H9 (cell line): ENCODE data around the gene KCNIP3. TPM values are rescaled to one million over a fixed set of nuclear protein-coding genes. Genes with fewer than 3 reads are reported as not detected.

Experiments used
- DNase-seq: peaks from one replicate; pipeline ENCODE4 v3.0.0-alpha.2; 2017
- H2AFZ ChIP-seq: one replicate; pipeline ENCODE4 v1.6.1; 2013; ENCODE audit warnings: mild to moderate bottlenecking, low read length, control low read depth, moderate library complexity
- H2AK5ac ChIP-seq: 2 replicates; pipeline ENCODE4 v1.6.1; 2013; ENCODE audit warnings: low read length, control low read depth, mixed read lengths; ENCODE audit not compliant: insufficient read length
- H2BK120ac ChIP-seq: one replicate; pipeline ENCODE4 v1.6.1; 2013; ENCODE audit warnings: low read depth, mild to moderate bottlenecking, low read length, control low read depth, inconsistent platforms; ENCODE audit not compliant: poor library complexity, severe bottlenecking
- H2BK12ac ChIP-seq: 2 replicates; pipeline ENCODE4 v1.6.1; 2013; ENCODE audit warnings: low read length, control low read depth, mixed read lengths, low read depth; ENCODE audit not compliant: insufficient read length
- H2BK15ac ChIP-seq: 2 replicates; pipeline ENCODE4 v1.6.1; 2013; ENCODE audit warnings: low read depth, low read length, control low read depth
- H2BK20ac ChIP-seq: one replicate; pipeline ENCODE4 v1.6.1; 2013; ENCODE audit warnings: low read depth, mild to moderate bottlenecking, low read length, control low read depth, inconsistent platforms; ENCODE audit not compliant: poor library complexity, severe bottlenecking
- H2BK5ac ChIP-seq: 2 replicates; pipeline ENCODE4 v1.6.1; 2013; ENCODE audit warnings: low read length, control low read depth, mixed read lengths; ENCODE audit not compliant: insufficient read length
- H3K14ac ChIP-seq: 2 replicates; pipeline ENCODE4 v1.6.1; 2013; ENCODE audit warnings: low read length, control low read depth; ENCODE audit not compliant: insufficient read depth
- H3K18ac ChIP-seq: 2 replicates; pipeline ENCODE4 v1.6.1; 2013; ENCODE audit warnings: low read depth, mild to moderate bottlenecking, mixed read lengths, low read length, control low read depth; ENCODE audit not compliant: insufficient read length
- H3K23ac ChIP-seq: 2 replicates; pipeline ENCODE4 v1.6.1; 2013; ENCODE audit warnings: low read length, control low read depth, mixed read lengths, low read depth; ENCODE audit not compliant: insufficient read length
- H3K23me2 ChIP-seq: 2 replicates; pipeline ENCODE4 v1.6.1; 2013; ENCODE audit warnings: low read depth, mild to moderate bottlenecking, mixed read lengths, low read length, control low read depth; ENCODE audit not compliant: insufficient read length, poor library complexity, severe bottlenecking
- H3K27ac ChIP-seq: 2 replicates; pipeline ENCODE4 v1.5.1; 2013; ENCODE audit warnings: low read length, control low read depth, mixed read lengths, low read depth; ENCODE audit not compliant: insufficient read length
- H3K27me3 ChIP-seq: 2 replicates; pipeline ENCODE4 v1.6.1; 2013; ENCODE audit warnings: low read length, control low read depth, inconsistent platforms; ENCODE audit not compliant: insufficient read depth
- H3K4ac ChIP-seq: 2 replicates; pipeline ENCODE4 v1.6.1; 2013; ENCODE audit warnings: low read depth, mild to moderate bottlenecking, control low read depth, inconsistent platforms, low read length, moderate library complexity
- H3K4me1 ChIP-seq: 2 replicates; pipeline ENCODE4 v1.6.1; 2013; ENCODE audit warnings: low read length, control low read depth, inconsistent platforms; ENCODE audit not compliant: insufficient read depth
- H3K4me2 ChIP-seq: 2 replicates; pipeline ENCODE4 v1.6.1; 2013; ENCODE audit warnings: low read length, control low read depth, mixed read lengths; ENCODE audit not compliant: insufficient read length, insufficient read depth
- H3K56ac ChIP-seq: 2 replicates; pipeline ENCODE4 v1.6.1; 2013; ENCODE audit warnings: low read depth, mild to moderate bottlenecking, mixed read lengths, low read length, control low read depth; ENCODE audit not compliant: insufficient read length
- H3K79me1 ChIP-seq: 2 replicates; pipeline ENCODE4 v1.6.1; 2013; ENCODE audit warnings: low read depth, mild to moderate bottlenecking, moderate library complexity, low read length, control low read depth, inconsistent platforms; ENCODE audit not compliant: insufficient read depth, poor library complexity, severe bottlenecking
- H3K79me2 ChIP-seq: 2 replicates; pipeline ENCODE4 v1.6.1; 2013; ENCODE audit warnings: low read length, control low read depth, inconsistent platforms; ENCODE audit not compliant: insufficient read depth
- H3K9ac ChIP-seq: 2 replicates; pipeline ENCODE4 v1.6.1; 2013; ENCODE audit warnings: low read length, control low read depth, mixed read lengths; ENCODE audit not compliant: insufficient read length; ENCODE audit errors: extremely low read depth
- H3K9me3 ChIP-seq: one replicate; pipeline ENCODE4 v1.6.1; 2013; ENCODE audit warnings: low read depth, low read length, inconsistent platforms; ENCODE audit not compliant: control insufficient read depth
- H3T11ph ChIP-seq: one replicate; pipeline ENCODE4 v1.6.1; 2013; ENCODE audit warnings: mild to moderate bottlenecking, low read length, control low read depth, inconsistent platforms
- H4K20me1 ChIP-seq: one replicate; pipeline ENCODE4 v1.6.1; 2013; ENCODE audit not compliant: control insufficient read depth, insufficient read length, insufficient read depth
- H4K5ac ChIP-seq: 2 replicates; pipeline ENCODE4 v1.6.1; 2013; ENCODE audit warnings: low read depth, mild to moderate bottlenecking, mixed read lengths, low read length, control low read depth; ENCODE audit not compliant: insufficient read length
- H4K8ac ChIP-seq: replicated peaks from 2 replicates; pipeline ENCODE4 v1.6.1; 2013; ENCODE audit warnings: low read length, control low read depth, mixed read lengths, low read depth; ENCODE audit not compliant: insufficient read length
- H4K91ac ChIP-seq: 2 replicates; pipeline ENCODE4 v1.6.1; 2013; ENCODE audit warnings: low read depth, mild to moderate bottlenecking, moderate library complexity, mixed read lengths, low read length, control low read depth; ENCODE audit not compliant: insufficient read length
- H3K27ac Mint-ChIP-seq, 3 experiments: 2 replicates in 2 of 3; 3 replicates in 1 of 3; pipeline ENCODE4 v1.8.0; 2020 to 2021; ENCODE audit warnings: mixed read lengths in 3 of 3, mild to moderate bottlenecking in 1 of 3, moderate library complexity in 1 of 3
- H3K27me3 Mint-ChIP-seq: 2 replicates; pipeline ENCODE4 v1.8.0; 2021; ENCODE audit warnings: low read depth, mild to moderate bottlenecking, moderate library complexity, mixed read lengths
- H3K36me3 Mint-ChIP-seq, 3 experiments: 2 replicates in 2 of 3; 3 replicates in 1 of 3; pipeline ENCODE4 v1.8.0; 2020 to 2021; ENCODE audit warnings: low read depth in 3 of 3, mixed read lengths in 3 of 3; ENCODE audit not compliant: insufficient read depth in 1 of 3
- H3K4me1 Mint-ChIP-seq, 2 experiments: 2 replicates each; pipeline ENCODE4 v1.8.0; 2020; ENCODE audit warnings: mixed read lengths in 2 of 2
- H3K4me3 Mint-ChIP-seq, 2 experiments: 2 replicates in 1 of 2; 3 replicates in 1 of 2; pipeline ENCODE4 v1.8.0; 2020 to 2021; ENCODE audit warnings: mild to moderate bottlenecking in 2 of 2, mixed read lengths in 2 of 2, moderate library complexity in 1 of 2
- H3K9me3 Mint-ChIP-seq, 2 experiments: 2 replicates in 1 of 2; 3 replicates in 1 of 2; pipeline ENCODE4 v1.8.0; 2020; ENCODE audit warnings: mild to moderate bottlenecking in 2 of 2, mixed read lengths in 2 of 2, moderate library complexity in 1 of 2
- WGBS: extraction: QIAGEN DNeasy Blood & Tissue Kit; methylation state at CpG from one replicate; pipeline ENCODE4 v1.1.7; 2013; ENCODE audit warnings: missing lambda C conversion rate, low lambda C conversion rate, mixed read lengths; ENCODE audit not compliant: insufficient read length; ENCODE audit errors: extremely low coverage; 5-methylcytosine and 5-hydroxymethylcytosine counted together
- total RNA-seq: library from RNA; stranded (reverse); gene quantifications from 2 replicates; pipeline ENCODE4 v1.2.1, GENCODE V29; 2021
- TF ChIP-seq, protein P1 (sequence below): fragments of 200-600 bp; sonication (generic); conservative IDR thresholded peaks from 3 replicates; pipeline ENCODE4 v1.8.0; 2021; ENCODE audit warnings: antibody characterized with exemption, mild to moderate bottlenecking

The KCNIP3 gene
- total RNA-seq, 1 experiment from 2014 or later = 1.5 TPM

DNA sequence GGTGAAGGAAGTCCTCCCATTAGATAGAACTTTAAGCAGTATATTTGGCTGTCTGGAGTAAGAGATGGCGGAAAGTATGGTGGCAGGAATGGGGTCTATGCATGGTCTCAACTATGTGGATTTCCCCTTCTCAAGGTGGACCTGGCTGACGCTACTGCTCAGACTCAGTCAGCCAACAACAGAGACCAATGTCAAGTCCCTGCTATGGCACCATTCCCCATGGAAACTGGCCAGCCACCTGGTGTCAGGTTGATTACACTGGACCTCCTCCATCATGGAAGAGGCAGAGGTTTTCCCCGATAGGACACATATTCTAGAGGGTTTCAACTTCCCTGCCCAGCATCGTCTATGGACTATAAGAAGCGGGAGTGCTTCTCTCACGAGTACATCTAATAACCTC lies 96.8 kb downstream of the KCNIP3 start:
- H3K23ac ChIP-seq = no peak overlapping the region
- Mint-ChIP-seq H3K27me3 (peaks cover 53% of the 10 kb centered on the region), H3K27ac (no peak overlapping the region), H3K4me3 (no peak overlapping the region), H3K36me3 (no peaks in the 10 kb centered on the region), H3K4me1 (peaks cover 6 to 7% of the 10 kb centered on the region in 2 experiments), H3K9me3 (no peaks in the 10 kb centered on the region)
- H4K91ac ChIP-seq = no peak overlapping the region
- H2AK5ac ChIP-seq = no peak overlapping the region
- WGBS = no CpG with 5 or more reads among the region's 6 CpGs
- no peak overlapping the region for H3T11ph ChIP-seq
- no peak overlapping the region for H2BK12ac ChIP-seq
- no peak overlapping the region for H2BK5ac ChIP-seq
- H3K27ac ChIP-seq = no peak overlapping the region
- no peaks in the 10 kb centered on the region for H3K23me2 ChIP-seq
- H3K14ac ChIP-seq = no peak overlapping the region
- no peaks in the 10 kb centered on the region for H3K9me3 ChIP-seq
- H4K5ac ChIP-seq = no peak overlapping the region
- H4K8ac ChIP-seq = no peak overlapping the region
- no peak for DNase-seq
- no peaks in the 10 kb centered on the region; the same call in 1 of the 2 replicates for H3K4me1 ChIP-seq
- no peaks in the 10 kb centered on the region for H3K79me1 ChIP-seq
- H3K4me2 ChIP-seq = no peak overlapping the region
- no peak overlapping the region for H2AFZ ChIP-seq
- H3K27me3 ChIP-seq = no peaks in the 10 kb centered on the region
- no peaks in the 10 kb centered on the region for H3K79me2 ChIP-seq
- no peak overlapping the region for H3K4ac ChIP-seq
- H4K20me1 ChIP-seq = no peaks in the 10 kb centered on the region
- no peak overlapping the region for H3K18ac ChIP-seq
- no peak overlapping the region for H2BK20ac ChIP-seq
- TF ChIP-seq, protein P1, sequence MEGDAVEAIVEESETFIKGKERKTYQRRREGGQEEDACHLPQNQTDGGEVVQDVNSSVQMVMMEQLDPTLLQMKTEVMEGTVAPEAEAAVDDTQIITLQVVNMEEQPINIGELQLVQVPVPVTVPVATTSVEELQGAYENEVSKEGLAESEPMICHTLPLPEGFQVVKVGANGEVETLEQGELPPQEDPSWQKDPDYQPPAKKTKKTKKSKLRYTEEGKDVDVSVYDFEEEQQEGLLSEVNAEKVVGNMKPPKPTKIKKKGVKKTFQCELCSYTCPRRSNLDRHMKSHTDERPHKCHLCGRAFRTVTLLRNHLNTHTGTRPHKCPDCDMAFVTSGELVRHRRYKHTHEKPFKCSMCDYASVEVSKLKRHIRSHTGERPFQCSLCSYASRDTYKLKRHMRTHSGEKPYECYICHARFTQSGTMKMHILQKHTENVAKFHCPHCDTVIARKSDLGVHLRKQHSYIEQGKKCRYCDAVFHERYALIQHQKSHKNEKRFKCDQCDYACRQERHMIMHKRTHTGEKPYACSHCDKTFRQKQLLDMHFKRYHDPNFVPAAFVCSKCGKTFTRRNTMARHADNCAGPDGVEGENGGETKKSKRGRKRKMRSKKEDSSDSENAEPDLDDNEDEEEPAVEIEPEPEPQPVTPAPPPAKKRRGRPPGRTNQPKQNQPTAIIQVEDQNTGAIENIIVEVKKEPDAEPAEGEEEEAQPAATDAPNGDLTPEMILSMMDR = no peak
- no peak overlapping the region for H2BK120ac ChIP-seq
- H3K9ac ChIP-seq = no peak overlapping the region
- no peak overlapping the region for H2BK15ac ChIP-seq
- H3K56ac ChIP-seq = no peak overlapping the region
